NT2/D1 (cell line): ENCODE data around the gene SPRR3.

Experiments
- SUZ12 ChIP-seq: IDR thresholded peaks from 2 replicates; pipeline ENCODE4 v1.6.1; 2011; ENCODE audit not compliant: insufficient read length, insufficient read depth; ENCODE audit errors: extremely low read depth
- YY1 ChIP-seq: IDR thresholded peaks from 2 replicates; pipeline ENCODE4 v1.6.1; 2011; ENCODE audit not compliant: insufficient read length, insufficient read depth
- ZNF274 ChIP-seq: IDR thresholded peaks from 2 replicates; pipeline ENCODE4 v1.6.1; 2011; ENCODE audit warnings: mild to moderate bottlenecking, low read depth, low read length

GRCh38 chr1:153030895-153031294, 29.3 kb downstream of the SPRR3 start, which contains the start of gene SPRR1B:
- no peak for TF ChIP-seq ZNF274
- no peak for TF ChIP-seq YY1
- no peak for TF ChIP-seq SUZ12
